MCF 10A (cell line): Measurements from ENCODE around the gene MDGA2. TPM values are rescaled to one million over a fixed set of nuclear protein-coding genes. Genes with fewer than 3 reads are reported as not detected.

Source experiments
- BruUV-seq: library from RNA; stranded (reverse); fragments of 400-500 nt; replicated peaks from 2 replicates; lab custom pipeline; 2021; lab: Mats Ljungman, UMichigan
- CTCF ChIA-PET: fragments of 300-600 bp; sonication (Branson Sonifier 250); formaldehyde crosslinking; extraction: SDS; loops from one replicate; lab custom pipeline; 2021; ENCODE audit warnings: antibody characterized with exemption, inconsistent platforms; lab: Yijun Ruan, JAX
- POLR2A ChIA-PET: fragments of 300-600, 350-650 bp; sonication (Branson Sonifier 250); formaldehyde crosslinking; extraction: SDS; loops from one replicate; lab custom pipeline; 2020; ENCODE audit warnings: antibody characterized with exemption, inconsistent platforms; lab: Yijun Ruan, JAX
- DNase-seq: peaks from one replicate; pipeline ENCODE4 v3.0.0-alpha.2; 2018; ENCODE audit not compliant: unreplicated experiment
- H3K27ac Mint-ChIP-seq: one replicate; pipeline ENCODE4 v1.8.0; 2022; ENCODE audit warnings: mild to moderate bottlenecking, low read depth, mixed read lengths; ENCODE audit not compliant: unreplicated experiment
- H3K27me3 Mint-ChIP-seq: one replicate; pipeline ENCODE4 v1.8.0; 2022; ENCODE audit warnings: mixed read lengths; ENCODE audit not compliant: insufficient read depth, unreplicated experiment
- H3K36me3 Mint-ChIP-seq: one replicate; pipeline ENCODE4 v1.8.0; 2022; ENCODE audit warnings: mild to moderate bottlenecking, moderate library complexity, mixed read lengths; ENCODE audit not compliant: insufficient read depth, unreplicated experiment
- H3K4me1 Mint-ChIP-seq: one replicate; pipeline ENCODE4 v1.8.0; 2022; ENCODE audit warnings: mixed read lengths; ENCODE audit not compliant: insufficient read depth, unreplicated experiment
- H3K4me3 Mint-ChIP-seq: one replicate; pipeline ENCODE4 v1.8.0; 2022; ENCODE audit warnings: mild to moderate bottlenecking, moderate library complexity, mixed read lengths; ENCODE audit not compliant: unreplicated experiment
- H3K9me3 Mint-ChIP-seq: one replicate; pipeline ENCODE4 v1.8.0; 2022; ENCODE audit warnings: mixed read lengths; ENCODE audit not compliant: unreplicated experiment
- CTCF ChIP-seq: fragments of 200-600 bp; IDR thresholded peaks from one replicate; pipeline ENCODE4 v1.8.0; 2022; ENCODE audit warnings: antibody characterized with exemption, mild to moderate bottlenecking; ENCODE audit not compliant: unreplicated experiment
- intact Hi-C: fragments of 100-400 bp; cut with micrococcal nuclease; formaldehyde crosslinking; loops from 2 replicates; pipeline ENCODE4 v1.14.1; 2022
- total RNA-seq: library from RNA; stranded (reverse); gene quantifications from 2 replicates; pipeline ENCODE4 v1.2.3, GENCODE V29; 2022

Gene MDGA2
- total RNA-seq, 1 experiment from 2014 or later, result not detected

GRCh38 chr14:47678157-47678556, 2.8 kb upstream of the MDGA2 start:
- TF ChIP-seq CTCF, result no peak
- POLR2A ChIA-PET, result no interaction called here
- CTCF ChIA-PET, result no interaction called here
- intact Hi-C loops, result loop anchor here (5.0 kb wide), 1 partner anchor 239 kb away; no protein-coding TSS in a partner anchor
- Mint-ChIP-seq H3K4me3 (no peak overlapping the region), H3K27me3 (no peaks in the 10 kb centered on the region), H3K4me1 (no peaks in the 10 kb centered on the region), H3K36me3 (no peaks in the 10 kb centered on the region), H3K9me3 (no peaks in the 10 kb centered on the region), H3K27ac (no peak overlapping the region)
- BruUV-seq, result no TSS peak
- DNase-seq, result peak; percentile 0

- H3K27ac Mint-ChIP-seq, result no peak overlapping the region
Observed at GRCh38 chr14:47676315-47676617, 861 bp upstream of the MDGA2 start.

GRCh38 chr14:47674543-47675465, 601 bp downstream of the MDGA2 start:
- no peak for TF ChIP-seq CTCF
- H3K36me3 Mint-ChIP-seq, result no peaks in the 10 kb centered on the region
- ChIA-PET POLR2A (no interaction called here), CTCF (no interaction called here)
- H3K27me3 Mint-ChIP-seq, result no peaks in the 10 kb centered on the region
- intact Hi-C loops, result loop anchor here (5.0 kb wide), 1 partner anchor 242 kb away; no protein-coding TSS in a partner anchor
- no peaks in the 10 kb centered on the region for H3K9me3 Mint-ChIP-seq
- BruUV-seq, result no TSS peak
- no peak overlapping the region for H3K27ac Mint-ChIP-seq
- DNase-seq, result no peak
- H3K4me3 Mint-ChIP-seq, result no peak overlapping the region
- no peaks in the 10 kb centered on the region for H3K4me1 Mint-ChIP-seq

More at GRCh38 chr14:47676315-47676617, 861 bp upstream of the MDGA2 start:
- POLR2A ChIA-PET, result no interaction called here
- Mint-ChIP-seq H3K4me1 (no peaks in the 10 kb centered on the region), H3K36me3 (no peaks in the 10 kb centered on the region), H3K4me3 (no peak overlapping the region), H3K9me3 (no peaks in the 10 kb centered on the region), H3K27me3 (no peaks in the 10 kb centered on the region)
- no TSS peak for BruUV-seq
- intact Hi-C loops, result loop anchor here (5.0 kb wide), 1 partner anchor 241 kb away; no protein-coding TSS in a partner anchor
- CTCF ChIA-PET, result no interaction called here
- TF ChIP-seq CTCF, result no peak
- no peak for DNase-seq

- no peaks in the 10 kb centered on the region for H3K4me1 Mint-ChIP-seq
- no peak overlapping the region for H3K4me3 Mint-ChIP-seq
- H3K9me3 Mint-ChIP-seq, result no peaks in the 10 kb centered on the region
- ChIA-PET CTCF (no interaction called here), POLR2A (no interaction called here)
- H3K36me3 Mint-ChIP-seq, result no peaks in the 10 kb centered on the region
- no TSS peak for BruUV-seq
- H3K27me3 Mint-ChIP-seq, result no peaks in the 10 kb centered on the region
- no peak overlapping the region for H3K27ac Mint-ChIP-seq
- intact Hi-C loops, result no loop called here
- TF ChIP-seq CTCF, result no peak
- no peak for DNase-seq
Observed at GRCh38 chr14:47674148-47674542, 1.3 kb downstream of the MDGA2 start.
